CD4-positive, alpha-beta T cell treated with Interferon gamma for 1 hour (primary cell): ENCODE results near the gene HPSE2.

Experiments used
- DNase-seq: peaks from one replicate; pipeline ENCODE4 v3.0.0-alpha.2; 2020

Gene HPSE2

DNA sequence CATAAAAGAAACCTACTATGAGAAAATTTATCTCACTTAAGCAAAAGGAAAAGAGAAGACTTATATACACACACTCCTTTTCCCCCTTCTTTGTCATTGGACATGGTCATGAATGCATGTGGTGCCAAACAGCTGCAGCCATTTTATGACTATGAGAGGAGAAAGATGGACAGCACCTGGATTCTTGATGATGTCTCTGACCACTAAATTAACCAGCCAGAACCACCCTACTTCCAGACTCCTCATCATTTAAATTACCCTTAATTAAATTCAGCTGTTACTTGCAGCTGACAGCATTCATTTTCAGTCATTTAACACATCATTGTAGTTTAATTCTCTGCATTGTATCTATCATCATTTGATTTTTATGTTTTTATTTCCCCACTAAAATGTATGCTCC lies 409.9 kb downstream of the HPSE2 start:
- DNase-seq: no peak

DNA sequence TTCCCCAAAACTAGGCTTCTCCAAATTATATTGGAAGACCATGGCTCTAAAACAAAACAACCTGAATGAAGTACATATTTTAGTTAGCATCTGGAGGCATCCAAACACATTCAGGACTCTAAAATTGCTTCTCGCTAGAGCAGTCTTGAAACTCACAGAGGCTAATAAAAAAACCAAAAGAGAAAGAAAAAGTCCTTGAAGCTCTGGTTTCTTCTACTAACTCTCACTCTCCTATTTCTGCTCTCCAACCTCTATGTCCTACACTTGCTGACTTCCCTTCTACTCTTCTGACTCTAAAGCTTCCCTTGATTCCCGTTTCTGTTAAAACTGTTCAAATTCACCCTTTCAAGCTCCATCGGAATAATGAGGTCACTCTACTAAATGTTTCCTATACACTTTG lies 418.3 kb downstream of the HPSE2 start:
- DNase-seq: no peak

GRCh38 chr10:98815039-98815885 lies 420.4 kb downstream of the HPSE2 start:
- no peak for DNase-seq

GRCh38 chr10:98814470-98814869 lies 421.2 kb downstream of the HPSE2 start:
- no peak for DNase-seq

DNA sequence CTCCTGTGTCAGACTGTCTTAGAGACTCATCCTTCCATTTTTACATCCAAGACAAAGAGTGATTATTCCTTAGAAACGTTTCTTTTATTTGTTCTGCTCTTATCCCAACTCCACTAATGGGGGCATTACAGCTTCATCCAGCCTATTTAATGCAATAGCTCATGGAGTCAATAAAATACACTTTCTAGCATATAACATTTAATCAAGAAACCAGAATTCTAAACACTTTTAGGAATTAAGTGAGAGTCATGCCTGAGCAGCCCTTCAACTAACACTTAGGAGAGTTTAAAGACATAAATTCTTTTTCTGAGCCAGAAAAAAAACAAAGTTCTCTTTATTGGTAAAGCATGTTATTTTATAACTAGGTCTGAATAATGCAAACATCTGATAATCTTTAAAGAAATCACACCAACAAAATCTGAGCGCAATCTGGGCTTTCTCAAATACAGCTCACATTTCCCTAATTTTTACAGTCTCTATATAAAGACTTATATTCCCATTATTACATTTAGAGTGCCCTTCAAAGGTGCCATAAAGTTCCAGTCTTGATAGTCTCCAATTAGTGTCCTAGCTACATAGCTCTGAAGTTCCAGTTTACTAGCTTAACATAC lies 427.3 kb downstream of the HPSE2 start:
- no peak for DNase-seq

- DNase-seq: no peak
Observed at GRCh38 chr10:98800263-98800662, 435.4 kb downstream of the HPSE2 start.

DNA sequence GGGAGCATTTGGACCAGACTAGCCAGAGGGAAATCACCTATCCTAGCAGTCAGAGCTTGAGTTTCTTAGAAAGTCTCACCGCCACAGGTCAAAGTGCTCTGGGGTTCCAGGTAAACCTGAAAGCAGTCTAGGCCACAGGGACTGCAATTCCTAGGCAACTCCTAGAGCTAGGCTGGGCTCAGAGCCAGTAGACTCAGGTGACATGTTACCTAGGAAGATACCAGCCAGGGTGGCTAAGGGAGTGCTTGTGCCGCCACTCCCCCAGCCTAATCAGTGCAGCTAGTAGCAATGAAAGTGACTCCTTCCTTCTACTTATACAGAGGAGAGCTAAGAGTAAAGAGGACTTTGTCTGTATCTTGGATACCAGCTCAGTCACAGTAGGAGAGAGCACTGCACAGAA lies 440.2 kb downstream of the HPSE2 start:
- DNase-seq: no peak

DNA sequence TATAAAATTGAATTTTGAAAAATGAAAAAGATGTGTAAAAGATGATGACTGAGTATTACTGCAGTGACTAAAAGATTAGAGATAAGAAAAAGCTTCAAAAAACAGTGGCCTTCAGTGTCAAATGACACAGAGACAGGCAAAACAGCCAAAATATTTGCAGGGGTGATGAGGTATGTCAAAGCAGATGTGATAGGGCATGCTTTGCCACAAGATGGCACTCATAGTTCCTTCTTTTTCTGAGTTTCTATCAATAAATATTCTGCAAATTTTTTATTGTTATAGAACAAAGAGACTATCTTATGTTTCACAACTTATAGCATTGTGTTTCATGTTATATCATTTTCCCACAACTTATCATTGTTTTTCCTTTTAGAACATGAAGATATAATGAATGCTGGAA lies 444.8 kb downstream of the HPSE2 start:
- no peak for DNase-seq

GRCh38 chr10:98778277-98778759 lies 457.3 kb downstream of the HPSE2 start:
- no peak for DNase-seq

DNA sequence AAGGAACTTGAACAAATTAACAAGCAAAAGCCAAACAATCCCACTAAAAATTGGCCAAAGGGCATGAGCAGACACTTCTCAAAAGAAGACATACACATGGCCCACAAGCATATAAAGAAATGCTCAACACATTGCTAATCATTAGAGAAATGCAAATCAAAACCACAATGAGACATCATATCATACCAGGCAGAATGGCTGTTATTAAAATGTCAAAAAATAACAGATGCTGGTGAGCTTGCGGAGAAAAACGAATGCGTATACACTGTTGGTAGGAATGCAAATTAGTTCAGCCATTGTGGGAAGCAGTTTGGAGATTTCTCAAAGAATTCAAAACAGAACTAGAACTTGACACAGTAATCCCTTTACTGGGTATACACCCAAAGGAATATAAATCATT lies 477.2 kb downstream of the HPSE2 start:
- no peak for DNase-seq

DNA sequence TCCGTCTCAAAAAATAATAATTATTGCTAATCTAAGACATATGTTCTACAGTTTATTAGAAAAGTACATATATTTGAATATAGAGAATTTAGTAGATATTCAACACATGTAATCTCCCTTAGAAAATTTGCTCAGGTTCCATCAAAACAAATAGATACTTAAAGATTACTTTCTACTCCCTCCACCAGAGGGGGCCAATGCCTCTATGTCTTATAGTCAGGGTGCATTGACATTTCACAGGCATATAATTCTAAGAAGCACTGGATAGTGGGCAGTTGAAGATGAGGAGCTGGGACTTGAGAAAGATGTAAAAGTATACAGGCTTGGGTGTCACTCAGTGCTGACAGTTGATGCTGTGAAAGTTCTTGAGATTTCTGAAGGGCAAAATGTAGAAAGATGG lies 487.4 kb downstream of the HPSE2 start:
- no peak for DNase-seq

DNA sequence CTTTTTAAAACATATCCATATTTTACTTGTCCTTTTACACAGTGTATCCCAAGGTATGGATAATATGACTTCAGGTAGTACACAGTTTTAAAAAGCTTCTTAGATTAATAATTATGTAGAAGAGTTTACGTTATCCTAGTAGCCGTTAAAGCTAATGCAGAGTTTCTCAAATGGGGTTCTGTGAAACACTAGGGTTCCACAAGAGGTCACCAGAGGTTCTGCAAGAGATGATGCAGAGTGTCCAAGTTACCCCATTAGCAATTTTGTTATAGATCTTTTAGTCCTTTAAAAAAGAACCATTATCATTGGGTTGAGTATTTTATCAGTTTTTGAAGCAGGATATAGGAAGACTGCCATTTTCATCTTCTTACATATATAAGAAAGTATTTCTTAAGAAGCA lies 490.0 kb downstream of the HPSE2 start:
- DNase-seq: no peak

GRCh38 chr10:98720551-98720950 lies 515.1 kb downstream of the HPSE2 start:
- no peak for DNase-seq

DNA sequence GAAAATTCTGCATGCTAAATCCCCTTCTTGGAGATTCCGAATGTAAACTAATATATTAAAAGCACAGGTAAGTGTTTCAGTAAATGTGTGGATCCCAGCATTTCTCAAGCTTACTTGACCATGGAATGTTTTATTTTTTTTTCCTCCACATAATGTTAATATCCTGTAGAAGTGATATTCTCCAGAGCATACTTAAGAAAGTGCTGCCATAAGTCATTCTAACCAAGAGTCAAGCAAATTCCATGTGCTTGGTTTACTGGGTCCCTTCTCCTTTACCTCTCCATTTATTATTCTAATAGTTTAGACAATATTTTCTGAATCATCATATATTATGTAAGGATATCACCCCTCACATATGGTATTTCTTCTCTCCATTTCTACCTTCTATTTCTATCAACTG lies 522.1 kb downstream of the HPSE2 start:
- DNase-seq: no peak

DNA sequence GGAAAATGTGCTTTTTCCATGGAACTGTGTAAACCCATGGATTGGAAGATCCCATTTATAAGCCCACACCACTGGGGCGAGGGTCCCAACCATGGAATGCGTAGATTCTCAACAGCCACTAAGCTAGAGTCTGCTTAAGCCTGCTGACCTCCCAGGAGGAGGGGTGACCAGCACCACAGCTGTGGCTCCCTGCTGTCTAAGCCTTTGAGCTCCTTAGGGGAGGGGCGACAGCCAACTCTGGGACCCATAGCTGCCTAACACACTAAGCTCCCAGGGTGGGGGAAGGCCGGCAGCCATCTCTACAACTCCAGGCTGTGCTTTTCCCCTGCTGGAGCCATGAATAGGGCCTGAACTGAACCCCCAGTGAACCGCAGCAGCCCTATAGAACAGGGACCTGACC lies 539.1 kb downstream of the HPSE2 start:
- no peak for DNase-seq

DNA sequence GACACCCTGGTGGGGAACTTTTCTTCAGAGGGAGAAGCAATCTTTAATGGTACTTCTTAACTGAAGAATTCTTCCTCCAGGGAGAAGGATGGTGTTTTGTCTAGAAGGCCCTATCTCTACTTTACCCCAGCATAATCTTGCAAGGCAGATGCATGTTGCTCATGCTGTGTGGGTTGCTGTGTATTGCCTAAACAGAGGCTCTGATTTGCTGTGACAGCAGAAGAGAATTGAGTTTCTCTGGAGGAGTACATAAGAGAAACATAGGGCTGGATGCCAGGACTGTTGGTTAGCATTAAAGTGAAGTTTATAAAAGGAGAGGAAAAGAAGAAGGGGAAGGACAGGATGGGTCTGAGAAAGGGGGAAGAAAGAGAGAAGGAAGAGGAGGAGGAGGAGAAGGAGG lies 540.8 kb downstream of the HPSE2 start:
- DNase-seq: no peak

- DNase-seq: no peak
Observed at GRCh38 chr10:98694014-98694413, 541.6 kb downstream of the HPSE2 start.

- DNase-seq: no peak
Observed at GRCh38 chr10:98687685-98688084, 548.0 kb downstream of the HPSE2 start.

DNA sequence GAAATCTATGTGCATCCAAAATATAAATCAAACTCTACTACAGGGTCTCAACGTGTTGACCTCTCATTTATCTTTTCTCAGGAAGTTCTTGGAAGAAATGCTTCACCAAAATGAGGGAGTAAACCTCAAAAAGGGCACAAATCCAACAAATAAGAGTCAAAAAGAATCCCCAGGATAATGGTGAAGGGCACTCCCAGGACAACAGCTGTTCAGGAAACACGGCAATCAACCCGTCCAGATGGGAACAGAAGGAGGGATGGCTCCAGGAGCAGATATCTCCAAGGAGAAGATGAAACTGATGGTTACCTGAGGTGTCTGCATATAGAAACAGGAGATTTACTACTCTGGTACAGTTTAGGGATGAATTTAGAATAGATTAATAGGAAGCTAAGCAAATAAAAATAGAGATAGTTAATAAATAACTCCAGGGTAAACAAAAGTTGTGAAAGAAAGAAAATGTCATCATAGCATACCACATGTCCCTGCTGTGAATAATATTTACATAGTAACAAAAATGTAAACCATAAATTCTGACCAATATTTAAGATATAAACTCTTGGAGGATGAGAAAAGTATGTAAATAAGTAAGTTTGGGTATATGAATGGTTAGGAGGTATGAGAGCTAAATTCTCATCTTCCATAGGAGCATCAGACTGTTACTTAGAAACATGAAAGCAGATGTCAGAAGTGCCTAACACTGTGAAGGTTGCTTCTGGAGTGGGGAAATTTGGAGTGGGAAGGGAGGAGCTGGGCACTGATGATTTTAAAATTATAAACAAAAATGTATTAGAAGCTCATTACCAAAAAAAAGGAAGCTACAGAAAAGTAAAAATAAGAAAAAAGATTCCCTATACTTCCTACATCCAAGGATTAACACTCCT lies 551.4 kb downstream of the HPSE2 start:
- DNase-seq: no peak

- DNase-seq: no peak
Observed at GRCh38 chr10:98676895-98677294, 558.8 kb downstream of the HPSE2 start.

DNA sequence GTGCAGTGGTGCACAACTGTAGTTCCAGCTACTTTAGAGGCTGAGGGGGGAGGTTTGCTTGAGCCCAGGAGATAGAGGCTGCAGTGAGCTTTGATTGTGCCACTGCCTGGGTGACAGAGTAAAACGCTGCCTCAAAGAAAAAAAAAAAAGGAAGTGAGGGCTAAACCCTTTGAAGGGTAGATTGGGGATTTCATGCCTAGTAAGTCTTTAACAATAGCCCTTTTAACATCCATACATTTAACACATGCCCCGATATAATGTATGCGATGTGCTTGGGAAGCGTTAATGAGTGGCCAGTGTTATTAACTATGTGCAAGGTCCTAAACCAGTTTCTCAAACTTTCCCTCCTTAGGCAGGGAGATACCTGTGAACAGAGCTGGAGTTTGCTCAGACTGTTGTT lies 559.8 kb downstream of the HPSE2 start:
- DNase-seq: no peak

- no peak for DNase-seq
Observed at GRCh38 chr10:98673171-98673782, 562.4 kb downstream of the HPSE2 start.

DNA sequence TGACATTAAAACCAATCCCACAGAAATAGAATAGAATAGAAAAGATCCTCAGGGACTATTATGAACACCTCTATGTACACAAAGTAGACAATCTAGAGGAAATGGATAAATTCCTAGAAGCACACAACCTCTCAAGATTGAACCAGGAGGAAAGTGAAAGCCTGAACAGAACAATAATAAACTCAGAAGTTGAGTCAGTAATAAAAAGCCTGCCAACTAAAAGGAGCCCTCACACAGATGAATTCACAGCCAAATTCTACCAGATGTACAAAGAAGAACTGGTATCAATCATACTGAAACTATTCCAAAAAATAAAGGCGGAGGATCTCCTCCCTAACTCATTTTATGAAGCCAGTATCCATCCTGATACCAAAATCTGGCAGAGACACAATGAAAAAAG lies 568.6 kb downstream of the HPSE2 start:
- DNase-seq: no peak
